Uterus (tissue), 2 donors: ENCODE results near the gene DHRS12.

Source experiments
- POLR2A ChIP-seq, 2 donors: fragments of 450-650 bp; IDR thresholded peaks; one replicate each; pipeline ENCODE4 v1.6.1; 2016; ENCODE audit warnings: antibody characterized with exemption in 2 of 2, mild to moderate bottlenecking in 1 of 2, moderate library complexity in 1 of 2
- TF ChIP-seq, protein P1 (sequence below), 4 experiments: fragments of 200-600 bp in 2 of 4; fragments of 450-650 bp in 2 of 4; sonication (generic) in 2 of 4; IDR thresholded peaks; one replicate each; pipeline ENCODE4 v1.5.1; 2016 to 2019; ENCODE audit warnings: antibody characterized with exemption in 4 of 4, mild to moderate bottlenecking in 2 of 4, moderate library complexity in 1 of 4

DNA sequence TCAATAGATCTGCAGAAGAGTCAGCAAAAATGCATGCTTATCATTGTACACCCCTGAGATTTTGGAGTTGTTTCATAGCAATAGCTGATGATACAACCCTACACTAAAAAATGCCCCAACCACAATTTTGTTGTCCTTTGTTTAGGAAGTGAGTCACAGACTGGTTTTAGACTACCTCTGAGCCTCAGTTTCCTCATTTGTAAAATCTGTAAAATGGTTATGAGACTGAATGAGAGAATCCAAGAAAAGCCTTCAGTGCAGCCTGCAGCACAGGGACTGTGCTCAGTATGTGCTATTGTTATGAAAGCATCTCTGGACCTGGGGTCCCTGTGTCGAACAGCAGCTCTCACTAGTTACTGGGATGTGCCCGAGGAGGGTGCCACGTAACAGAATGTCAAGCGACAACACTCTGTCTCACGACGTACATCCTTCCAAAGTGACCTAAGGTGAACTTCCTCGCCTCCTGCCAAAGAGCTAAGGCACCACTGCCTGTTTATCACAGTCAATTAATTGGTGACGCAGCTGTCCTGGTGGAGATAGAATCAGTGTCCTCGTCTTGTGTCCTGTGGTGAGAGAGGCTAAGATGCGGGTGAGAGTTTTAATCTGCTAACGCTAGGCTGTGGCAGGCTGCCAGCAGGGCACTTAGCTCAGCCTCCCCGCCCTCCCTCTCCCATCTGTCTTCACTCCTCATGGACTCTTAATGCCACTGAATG is 18.1 kb downstream of the DHRS12 start:
- TF ChIP-seq, protein P1, sequence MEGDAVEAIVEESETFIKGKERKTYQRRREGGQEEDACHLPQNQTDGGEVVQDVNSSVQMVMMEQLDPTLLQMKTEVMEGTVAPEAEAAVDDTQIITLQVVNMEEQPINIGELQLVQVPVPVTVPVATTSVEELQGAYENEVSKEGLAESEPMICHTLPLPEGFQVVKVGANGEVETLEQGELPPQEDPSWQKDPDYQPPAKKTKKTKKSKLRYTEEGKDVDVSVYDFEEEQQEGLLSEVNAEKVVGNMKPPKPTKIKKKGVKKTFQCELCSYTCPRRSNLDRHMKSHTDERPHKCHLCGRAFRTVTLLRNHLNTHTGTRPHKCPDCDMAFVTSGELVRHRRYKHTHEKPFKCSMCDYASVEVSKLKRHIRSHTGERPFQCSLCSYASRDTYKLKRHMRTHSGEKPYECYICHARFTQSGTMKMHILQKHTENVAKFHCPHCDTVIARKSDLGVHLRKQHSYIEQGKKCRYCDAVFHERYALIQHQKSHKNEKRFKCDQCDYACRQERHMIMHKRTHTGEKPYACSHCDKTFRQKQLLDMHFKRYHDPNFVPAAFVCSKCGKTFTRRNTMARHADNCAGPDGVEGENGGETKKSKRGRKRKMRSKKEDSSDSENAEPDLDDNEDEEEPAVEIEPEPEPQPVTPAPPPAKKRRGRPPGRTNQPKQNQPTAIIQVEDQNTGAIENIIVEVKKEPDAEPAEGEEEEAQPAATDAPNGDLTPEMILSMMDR (IDR thresholded peaks at IDR 0.05): no peak
- TF ChIP-seq POLR2A (IDR thresholded peaks at IDR 0.05): no peak
